ENCODE data around the gene EBF4.

The EBF4 gene

GRCh38 chr20:2759603-2760296, 67.2 kb downstream of the EBF4 start:
- no peak for DNase-seq (ENCODE audit: low read depth)
- no peak overlapping the region for H3K4me3 ChIP-seq (replicated peaks; ENCODE audit: low read depth, low read length)
- no peak for TF ChIP-seq CTCF (IDR thresholded peaks at IDR 0.05; ENCODE audit: low read length, missing control alignments)

DNA sequence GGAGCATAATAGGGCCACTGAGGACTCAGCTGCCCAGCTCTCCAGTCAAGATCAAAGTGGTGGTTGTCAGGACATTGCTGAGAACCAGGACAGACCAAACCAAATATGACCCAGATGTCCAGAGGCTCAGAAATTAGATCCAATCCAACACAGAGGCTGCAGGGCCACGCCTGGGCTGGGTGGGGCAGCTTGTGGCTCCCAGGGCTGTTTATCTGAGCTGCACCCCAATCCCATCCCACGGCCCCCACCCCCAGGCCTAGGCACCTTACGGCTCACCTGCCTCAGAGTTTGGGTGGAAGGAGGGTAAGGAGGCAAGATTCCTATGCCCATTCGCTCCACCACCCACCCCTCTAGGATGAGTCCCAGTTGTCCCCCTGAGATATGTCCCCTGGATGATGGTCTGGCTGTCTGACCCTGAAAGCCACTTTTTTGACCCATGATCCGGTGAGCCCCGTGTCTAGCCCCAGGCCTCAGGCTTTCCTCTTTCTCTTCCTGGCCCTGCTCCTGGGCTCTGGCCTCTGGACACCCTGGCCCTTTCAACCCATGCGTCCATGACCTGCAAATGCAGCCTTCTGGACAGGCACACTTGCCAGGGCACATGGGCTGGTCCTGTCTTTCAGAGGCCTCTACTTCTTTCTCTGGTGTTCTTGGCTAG, 67.8 kb downstream of the EBF4 start:
- no peak for TF ChIP-seq CTCF (IDR thresholded peaks at IDR 0.05; ENCODE audit: low read length, missing control alignments)
- no peak for DNase-seq (ENCODE audit: low read depth)
- H3K4me3 ChIP-seq (replicated peaks; ENCODE audit: low read depth, low read length) = no peak overlapping the region

- no peak for TF ChIP-seq CTCF (IDR thresholded peaks at IDR 0.05; ENCODE audit: low read length, missing control alignments)
- no peak overlapping the region for H3K4me3 ChIP-seq (replicated peaks; ENCODE audit: low read depth, low read length)
- DNase-seq (ENCODE audit: low read depth) = no peak
These were observed 68.3 kb downstream of the EBF4 start for GRCh38 chr20:2760952-2761305.

GRCh38 chr20:2761885-2762284, 69.3 kb downstream of the EBF4 start:
- no peak for TF ChIP-seq CTCF (IDR thresholded peaks at IDR 0.05; ENCODE audit: low read length, missing control alignments)
- DNase-seq (ENCODE audit: low read depth) = no peak
- no peak overlapping the region for H3K4me3 ChIP-seq (replicated peaks; ENCODE audit: low read depth, low read length)

DNA sequence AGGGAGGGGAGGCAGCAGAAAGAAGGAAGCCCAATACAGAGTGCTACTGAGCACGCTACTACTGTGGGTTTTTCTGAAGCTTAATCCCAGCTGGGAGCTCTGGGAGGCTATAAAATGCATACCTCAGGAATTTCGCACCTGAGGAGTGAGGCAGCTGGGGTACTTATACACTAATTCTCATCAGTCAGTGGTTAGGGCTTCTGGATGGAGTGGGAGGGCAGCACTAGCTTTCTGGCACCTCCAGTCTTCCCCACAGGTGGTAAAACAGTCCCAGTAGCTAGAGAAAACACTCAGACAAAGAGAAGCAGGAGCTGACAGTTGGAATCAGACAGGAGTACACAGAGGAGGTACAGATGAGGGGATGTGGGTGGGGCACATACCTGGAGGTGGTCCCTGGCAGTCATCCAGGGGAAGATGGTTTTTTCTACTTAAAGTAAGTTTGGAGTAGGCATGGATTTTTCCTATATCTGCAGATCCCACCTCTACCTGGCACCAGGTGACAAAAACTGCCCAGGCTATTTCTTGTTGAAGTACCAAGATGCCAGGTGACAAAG, 70.1 kb downstream of the EBF4 start:
- H3K4me3 ChIP-seq (replicated peaks; ENCODE audit: low read depth, low read length) = no peak overlapping the region
- no peak for TF ChIP-seq CTCF (IDR thresholded peaks at IDR 0.05; ENCODE audit: low read length, missing control alignments)
- no peak for DNase-seq (ENCODE audit: low read depth)

- no peak for TF ChIP-seq CTCF (IDR thresholded peaks at IDR 0.05; ENCODE audit: low read length, missing control alignments)
- no peak for DNase-seq (ENCODE audit: low read depth)
- no peak overlapping the region for H3K4me3 ChIP-seq (replicated peaks; ENCODE audit: low read depth, low read length)
These were observed 70.6 kb downstream of the EBF4 start for GRCh38 chr20:2763186-2763585.

Measured in fibroblast of pulmonary artery (primary cell).